GM12872 (cell line): ENCODE measurements around the gene ADGRL1.

Source experiments
- TF ChIP-seq, protein P1 (sequence below): IDR thresholded peaks from 3 replicates; pipeline ENCODE4 v1.5.1; 2011; ENCODE audit warnings: low read depth, mild to moderate bottlenecking, low read length, moderate library complexity; ENCODE audit not compliant: insufficient read depth

Gene ADGRL1

DNA sequence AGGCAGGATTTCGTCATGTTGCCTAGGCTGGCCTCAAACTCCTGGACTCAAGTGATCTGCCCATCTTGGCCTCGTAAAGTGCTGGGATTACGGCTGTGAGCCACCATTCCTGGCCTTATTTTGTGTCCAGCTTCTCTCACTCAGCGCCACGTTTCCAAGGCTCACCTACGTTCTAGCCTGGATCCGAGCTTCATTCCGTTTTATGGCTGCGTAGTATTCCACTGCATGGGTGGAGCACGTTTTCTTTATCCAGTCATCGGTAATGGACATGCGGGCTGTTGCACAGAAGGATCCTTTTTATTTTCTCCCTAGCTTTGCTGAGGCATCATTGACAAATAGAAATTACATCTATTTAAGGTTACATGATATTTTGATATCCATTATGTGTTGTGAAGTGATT is 16.6 kb downstream of the ADGRL1 start:
- TF ChIP-seq, protein P1, sequence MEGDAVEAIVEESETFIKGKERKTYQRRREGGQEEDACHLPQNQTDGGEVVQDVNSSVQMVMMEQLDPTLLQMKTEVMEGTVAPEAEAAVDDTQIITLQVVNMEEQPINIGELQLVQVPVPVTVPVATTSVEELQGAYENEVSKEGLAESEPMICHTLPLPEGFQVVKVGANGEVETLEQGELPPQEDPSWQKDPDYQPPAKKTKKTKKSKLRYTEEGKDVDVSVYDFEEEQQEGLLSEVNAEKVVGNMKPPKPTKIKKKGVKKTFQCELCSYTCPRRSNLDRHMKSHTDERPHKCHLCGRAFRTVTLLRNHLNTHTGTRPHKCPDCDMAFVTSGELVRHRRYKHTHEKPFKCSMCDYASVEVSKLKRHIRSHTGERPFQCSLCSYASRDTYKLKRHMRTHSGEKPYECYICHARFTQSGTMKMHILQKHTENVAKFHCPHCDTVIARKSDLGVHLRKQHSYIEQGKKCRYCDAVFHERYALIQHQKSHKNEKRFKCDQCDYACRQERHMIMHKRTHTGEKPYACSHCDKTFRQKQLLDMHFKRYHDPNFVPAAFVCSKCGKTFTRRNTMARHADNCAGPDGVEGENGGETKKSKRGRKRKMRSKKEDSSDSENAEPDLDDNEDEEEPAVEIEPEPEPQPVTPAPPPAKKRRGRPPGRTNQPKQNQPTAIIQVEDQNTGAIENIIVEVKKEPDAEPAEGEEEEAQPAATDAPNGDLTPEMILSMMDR, result no peak

DNA sequence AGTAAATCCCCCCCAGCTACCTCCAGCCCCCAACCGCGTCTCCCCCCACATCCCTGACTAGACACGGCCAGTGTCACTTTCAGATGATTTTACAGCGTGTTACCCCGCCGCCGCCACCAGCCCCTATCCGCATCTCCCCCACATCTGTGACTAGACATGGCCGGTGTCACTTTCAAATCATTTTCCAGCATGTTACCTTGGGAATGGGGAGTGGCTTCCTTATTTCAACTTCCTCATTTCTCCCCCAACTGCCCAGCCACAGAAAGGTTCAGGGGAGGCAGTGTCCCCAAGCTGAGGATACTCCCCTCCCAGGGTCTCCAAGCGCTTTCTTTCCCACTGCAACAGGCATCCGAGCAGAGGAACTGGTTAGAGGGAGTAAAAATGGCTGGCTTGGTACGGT is 18.4 kb downstream of the ADGRL1 start:
- TF ChIP-seq, protein P1, result no peak

DNA sequence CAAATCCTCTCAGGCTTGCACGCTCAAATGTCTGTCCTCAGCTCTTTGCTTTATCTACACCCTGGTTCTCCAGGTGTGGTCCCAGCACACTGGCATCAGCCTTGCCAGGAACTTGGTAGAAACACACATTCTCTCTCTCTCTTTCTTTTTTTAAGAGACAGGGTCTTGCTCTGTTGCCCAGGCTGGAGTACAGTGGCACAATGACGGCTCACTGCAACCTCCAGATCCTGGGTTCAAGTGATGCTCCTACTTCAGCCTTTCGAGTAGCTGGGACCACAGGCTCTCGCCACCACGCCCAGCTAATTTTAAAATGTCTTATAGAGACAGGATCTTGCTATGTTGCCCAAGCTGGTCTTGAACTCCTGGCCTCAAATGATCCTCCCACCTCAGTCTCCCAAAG is 20.8 kb downstream of the ADGRL1 start:
- TF ChIP-seq, protein P1, result no peak

DNA sequence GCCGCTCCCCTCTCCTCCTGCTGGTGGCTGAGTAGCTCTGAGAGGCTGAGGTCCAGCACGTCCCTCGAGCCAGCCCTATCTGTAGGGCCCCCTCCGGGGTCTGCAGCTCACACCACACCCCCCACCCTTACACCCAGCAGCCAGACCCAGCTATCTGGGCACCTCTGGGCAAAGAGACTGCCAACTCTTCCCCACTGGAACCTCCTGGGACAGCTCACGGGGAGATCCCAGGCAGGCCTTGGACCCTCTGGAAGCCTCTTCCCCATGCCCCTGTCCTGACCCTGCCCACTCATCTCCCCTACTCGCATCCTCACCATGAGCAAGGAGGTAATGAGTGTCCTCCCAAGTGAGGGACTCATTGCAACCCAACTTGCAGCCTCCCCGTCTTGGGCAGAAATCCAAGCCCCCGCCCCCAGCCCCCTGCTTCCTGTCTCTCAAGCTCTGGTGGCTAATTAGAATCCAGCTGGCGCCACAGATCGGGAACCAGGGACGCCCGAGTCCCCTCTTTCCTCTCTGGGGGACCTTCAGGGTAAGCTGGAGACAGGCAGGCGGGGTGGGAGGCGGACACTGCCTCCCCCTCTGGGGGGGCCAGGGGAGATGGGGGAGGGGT is 22.1 kb downstream of the ADGRL1 start:
- TF ChIP-seq, protein P1, result no peak

DNA sequence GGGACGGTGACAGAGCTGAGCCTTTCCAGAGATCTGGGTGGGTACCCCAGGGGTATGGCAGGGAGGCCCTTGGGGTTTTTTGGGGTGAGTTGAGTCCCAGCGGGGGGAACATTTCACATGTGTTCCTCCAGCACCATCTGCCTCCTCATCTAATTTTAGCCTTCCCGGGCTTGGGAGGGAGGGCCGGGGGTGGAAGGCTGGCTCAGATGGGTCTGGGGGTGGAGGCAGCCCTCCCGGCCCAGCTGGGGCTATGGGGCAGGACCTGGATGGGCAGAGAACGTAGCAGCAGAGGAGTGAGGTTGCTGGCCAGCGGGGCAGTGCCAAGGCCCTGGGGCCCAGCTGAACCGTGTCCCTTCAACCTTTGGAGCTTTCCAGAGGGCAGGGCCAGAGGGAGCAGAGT is 23.5 kb downstream of the ADGRL1 start:
- TF ChIP-seq, protein P1, result no peak

DNA sequence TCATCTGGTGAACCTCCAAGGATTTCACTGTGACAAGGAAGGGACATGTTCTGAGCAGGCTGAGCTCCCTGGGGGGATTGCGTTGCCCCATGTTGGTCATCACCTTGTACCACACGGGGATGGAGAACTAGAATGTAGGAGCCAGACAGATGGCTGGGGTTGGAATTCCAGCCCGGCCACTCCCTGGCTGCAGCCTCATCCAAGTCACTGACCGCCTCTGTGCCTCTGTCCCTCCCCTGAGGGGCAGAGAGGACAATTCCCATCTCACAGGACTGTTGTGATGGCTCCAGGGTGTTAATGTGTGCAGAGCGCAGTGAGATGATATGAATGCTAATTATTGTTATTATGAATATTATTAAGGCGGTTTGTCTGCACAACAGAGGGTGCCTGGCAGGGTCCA is 24.1 kb downstream of the ADGRL1 start:
- TF ChIP-seq, protein P1, result no peak

DNA sequence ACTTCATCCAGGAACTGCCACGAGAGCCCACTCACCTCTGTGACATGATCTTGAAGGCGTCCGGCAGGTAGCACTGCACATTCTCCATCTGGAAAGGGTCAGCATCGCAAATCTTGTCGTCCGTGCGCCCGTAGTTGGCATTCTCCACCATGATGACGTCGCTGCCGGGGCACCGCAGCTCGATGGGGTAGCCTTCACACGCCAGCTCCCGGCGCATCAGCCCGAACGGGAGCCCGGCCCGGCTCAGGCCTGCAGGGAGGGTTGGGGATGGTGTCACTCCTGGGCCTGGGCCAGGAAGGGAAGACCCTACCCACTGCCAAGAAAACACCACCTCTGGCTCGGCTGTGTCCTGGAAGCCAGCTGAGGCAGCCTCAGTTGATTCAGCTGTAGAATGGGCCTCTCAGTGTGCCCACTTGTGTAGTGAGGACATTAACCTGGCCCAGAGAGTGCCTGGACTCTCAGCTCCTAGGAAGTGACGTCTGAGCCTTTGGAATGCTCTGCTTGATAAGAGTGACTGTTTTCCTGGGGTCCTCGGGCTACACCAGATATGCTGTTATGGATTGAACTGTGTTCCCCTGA is 28.4 kb downstream of the ADGRL1 start:
- TF ChIP-seq, protein P1, result no peak

DNA sequence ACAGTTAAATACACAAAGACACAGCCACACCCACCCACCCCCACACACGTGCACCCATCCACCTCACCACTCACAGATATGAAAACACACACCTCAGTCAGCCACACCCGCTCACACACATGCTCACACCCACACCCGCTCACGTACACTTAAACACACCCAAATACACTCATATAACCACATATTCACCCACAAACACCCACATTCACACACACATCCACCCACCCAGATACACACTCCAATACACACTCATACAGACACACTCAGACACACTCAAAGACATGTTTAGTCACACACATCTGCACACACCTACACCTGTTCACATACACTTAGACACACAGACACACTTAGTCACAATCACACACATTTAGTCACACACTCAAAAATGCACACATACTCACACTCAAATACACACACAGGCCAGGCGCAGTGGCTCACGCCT is 30.6 kb downstream of the ADGRL1 start:
- TF ChIP-seq, protein P1, result no peak
